Tibial artery (tissue), 4 donors: ENCODE measurements around the gene EPG5.

ENCODE experiments used
- DNase-seq, 2 donors: peaks; one replicate each; pipeline ENCODE4 v3.0.0-alpha.2; 2019
- H3K27ac ChIP-seq, 2 donors: fragments of 200-600 bp; sonication (generic) in 1 of 2; 1 replicate in 1 of 2; 2 replicates in 1 of 2; pipeline ENCODE4 v1.5.1; 2018 to 2019; ENCODE audit warnings: mild to moderate bottlenecking in 1 of 2
- H3K27me3 ChIP-seq, 2 donors: fragments of 200-600 bp; sonication (generic) in 1 of 2; one replicate each; pipeline versions ENCODE4 v1.5.1 to v1.6.0; 2016 to 2019
- H3K36me3 ChIP-seq, 3 donors: fragments of 200-600 bp; sonication (generic) in 2 of 3; one replicate each; pipeline ENCODE4 v1.5.1; 2016 to 2019; ENCODE audit warnings: mild to moderate bottlenecking in 2 of 3
- H3K4me1 ChIP-seq, 4 donors: fragments of 200-600 bp; sonication (generic) in 2 of 4; 1 replicate in 3 of 4; 2 replicates in 1 of 4; pipeline ENCODE4 v1.5.1; 2016 to 2019
- H3K4me3 ChIP-seq, 2 donors: fragments of 200-600 bp; sonication (generic) in 1 of 2; 1 replicate in 1 of 2; 2 replicates in 1 of 2; pipeline ENCODE4 v1.5.1; 2018 to 2019; ENCODE audit warnings: mild to moderate bottlenecking in 2 of 2
- H3K9me3 ChIP-seq, 3 donors: fragments of 200-600 bp; sonication (generic) in 1 of 3; one replicate each; pipeline ENCODE4 v1.5.1; 2016 to 2019
- intact Hi-C: fragments of 100-400 bp; cut with DNase I; formaldehyde crosslinking; loops from one replicate; pipeline ENCODE4 v1.15.0; 2023; ENCODE audit warnings: low total_unique reads
- TF ChIP-seq, protein P1 (sequence below), 2 experiments: fragments of 200-600 bp in 1 of 2; fragments of 450-650 bp in 1 of 2; IDR thresholded peaks; one replicate each; pipeline ENCODE4 v1.5.1; 2017 to 2019; ENCODE audit warnings: antibody characterized with exemption in 2 of 2, mild to moderate bottlenecking in 1 of 2, moderate library complexity in 1 of 2

EPG5 gene

DNA sequence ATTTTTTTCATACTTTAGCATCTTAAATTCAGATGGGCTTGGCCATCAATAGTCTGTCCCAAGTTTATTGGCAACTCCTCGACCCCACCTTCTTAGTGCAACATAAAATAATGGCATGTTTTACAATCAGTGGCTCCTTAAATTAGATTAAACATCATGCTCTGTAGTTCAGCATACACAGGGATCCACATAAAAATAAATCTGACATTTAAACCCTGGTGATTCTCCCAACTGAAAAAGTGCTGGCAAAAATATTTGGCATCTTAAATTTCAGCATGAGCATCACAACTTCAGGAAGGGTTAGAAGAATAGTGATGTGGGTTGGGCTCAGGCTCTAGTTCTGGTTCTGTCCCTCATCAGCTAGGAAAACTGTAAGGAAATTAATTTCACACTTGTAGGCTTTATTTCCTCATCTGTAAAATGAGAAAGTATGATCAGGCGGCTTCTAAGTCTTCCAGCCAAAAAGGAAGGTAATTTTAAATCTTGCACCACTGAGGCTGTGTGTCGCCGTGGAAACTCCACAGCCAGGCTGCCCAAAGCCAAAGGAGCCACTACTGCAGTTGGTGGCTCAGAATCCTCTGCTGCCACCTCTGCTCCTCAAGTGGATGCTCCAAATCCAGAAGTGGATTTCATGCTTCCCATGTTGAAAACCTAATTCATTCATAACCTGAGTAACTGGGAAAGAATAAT is 17.6 kb upstream of the EPG5 start:
- TF ChIP-seq, protein P1, sequence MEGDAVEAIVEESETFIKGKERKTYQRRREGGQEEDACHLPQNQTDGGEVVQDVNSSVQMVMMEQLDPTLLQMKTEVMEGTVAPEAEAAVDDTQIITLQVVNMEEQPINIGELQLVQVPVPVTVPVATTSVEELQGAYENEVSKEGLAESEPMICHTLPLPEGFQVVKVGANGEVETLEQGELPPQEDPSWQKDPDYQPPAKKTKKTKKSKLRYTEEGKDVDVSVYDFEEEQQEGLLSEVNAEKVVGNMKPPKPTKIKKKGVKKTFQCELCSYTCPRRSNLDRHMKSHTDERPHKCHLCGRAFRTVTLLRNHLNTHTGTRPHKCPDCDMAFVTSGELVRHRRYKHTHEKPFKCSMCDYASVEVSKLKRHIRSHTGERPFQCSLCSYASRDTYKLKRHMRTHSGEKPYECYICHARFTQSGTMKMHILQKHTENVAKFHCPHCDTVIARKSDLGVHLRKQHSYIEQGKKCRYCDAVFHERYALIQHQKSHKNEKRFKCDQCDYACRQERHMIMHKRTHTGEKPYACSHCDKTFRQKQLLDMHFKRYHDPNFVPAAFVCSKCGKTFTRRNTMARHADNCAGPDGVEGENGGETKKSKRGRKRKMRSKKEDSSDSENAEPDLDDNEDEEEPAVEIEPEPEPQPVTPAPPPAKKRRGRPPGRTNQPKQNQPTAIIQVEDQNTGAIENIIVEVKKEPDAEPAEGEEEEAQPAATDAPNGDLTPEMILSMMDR (IDR thresholded peaks at IDR 0.05), result no peak
- DNase-seq, result no peak
- Histone ChIP-seq H3K9me3 (no peaks in the 10 kb centered on the region), H3K4me1 (no peaks in the 10 kb centered on the region), H3K27ac (no peak overlapping the region), H3K4me3 (no peak overlapping the region), H3K27me3 (no peaks in the 10 kb centered on the region), H3K36me3 (peaks cover 0 to 18% (median 10%) of the 10 kb centered on the region in 3 donors)
- intact Hi-C loops, result no loop called here

DNA sequence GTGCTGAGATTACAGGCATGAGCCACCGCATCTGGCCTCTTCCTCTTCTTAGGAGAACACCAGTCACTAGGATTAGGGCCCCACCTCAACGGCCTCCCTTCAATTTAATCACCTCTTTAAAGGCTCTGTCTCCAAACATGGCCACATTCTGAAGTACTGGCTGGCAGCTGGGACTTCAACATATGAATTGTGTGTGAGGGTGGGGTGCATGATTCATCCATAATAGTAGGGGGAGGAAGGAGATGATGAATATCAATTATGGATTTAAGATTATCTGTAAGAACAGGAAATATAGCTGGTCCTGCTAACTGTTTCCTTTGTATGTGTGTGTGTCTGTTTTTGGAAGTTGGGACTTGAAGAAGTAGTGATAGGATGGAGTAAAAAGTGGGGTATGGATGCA is 14.7 kb upstream of the EPG5 start:
- H3K4me3 ChIP-seq, result no peak overlapping the region
- no peak overlapping the region for H3K27ac ChIP-seq
- H3K4me1 ChIP-seq, result no peaks in the 10 kb centered on the region
- TF ChIP-seq, protein P1 (IDR thresholded peaks at IDR 0.05), result no peak
- no peaks in the 10 kb centered on the region for H3K36me3 ChIP-seq
- no peak for DNase-seq
- no peaks in the 10 kb centered on the region for H3K9me3 ChIP-seq
- no peaks in the 10 kb centered on the region for H3K27me3 ChIP-seq
- intact Hi-C loops, result no loop called here

DNA sequence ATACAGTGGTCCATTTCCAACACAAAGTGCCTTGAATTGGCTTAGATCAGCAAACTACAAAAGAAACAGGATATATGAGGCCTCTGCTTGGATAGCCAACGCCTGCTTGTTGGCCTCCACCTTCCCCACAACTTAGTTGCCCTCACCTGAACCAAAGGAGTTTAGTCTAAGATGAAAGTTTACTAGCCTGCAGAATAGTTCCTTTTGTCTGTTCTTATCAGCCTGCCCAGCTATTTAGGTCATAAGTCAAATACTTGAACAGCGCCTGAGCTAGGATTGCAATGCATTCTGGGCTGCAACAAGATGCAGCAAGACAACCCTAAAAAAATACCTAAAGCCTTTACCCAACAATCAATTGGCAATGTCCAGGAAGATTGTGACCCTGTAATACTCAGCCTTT is 13.1 kb upstream of the EPG5 start:
- intact Hi-C loops, result no loop called here
- Histone ChIP-seq H3K9me3 (no peaks in the 10 kb centered on the region), H3K27ac (no peak overlapping the region), H3K4me1 (no peaks in the 10 kb centered on the region), H3K36me3 (no peaks in the 10 kb centered on the region), H3K4me3 (no peak overlapping the region), H3K27me3 (no peaks in the 10 kb centered on the region)
- TF ChIP-seq, protein P1 (IDR thresholded peaks at IDR 0.05), result no peak
- DNase-seq, result no peak

DNA sequence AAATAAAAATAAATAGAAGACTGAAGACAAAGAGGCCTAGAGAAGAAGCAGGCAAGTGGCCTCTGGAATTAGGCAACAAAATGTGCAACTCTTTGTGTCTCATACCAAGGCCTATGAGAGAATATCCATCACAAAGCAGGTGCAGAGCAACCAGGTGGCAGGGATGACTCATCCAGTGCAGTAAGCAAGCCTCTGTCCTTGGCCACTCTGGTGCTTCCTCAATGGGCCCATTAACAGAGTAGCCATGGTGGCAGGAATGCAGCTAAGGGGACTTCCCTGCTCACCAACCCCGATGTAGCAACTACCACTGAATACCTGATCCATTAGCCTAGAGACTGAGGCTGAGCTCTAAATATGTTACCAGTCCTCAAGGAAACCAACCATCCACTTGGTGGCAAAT is 11.0 kb upstream of the EPG5 start:
- Histone ChIP-seq H3K4me1 (no peaks in the 10 kb centered on the region), H3K27ac (no peak overlapping the region), H3K9me3 (no peaks in the 10 kb centered on the region), H3K27me3 (no peaks in the 10 kb centered on the region), H3K4me3 (no peak overlapping the region), H3K36me3 (no peaks in the 10 kb centered on the region)
- TF ChIP-seq, protein P1 (IDR thresholded peaks at IDR 0.05), result no peak
- no peak for DNase-seq
- intact Hi-C loops, result loop anchor here (10.0 kb wide), 1 partner anchor 293 kb away; no protein-coding TSS in a partner anchor

DNA sequence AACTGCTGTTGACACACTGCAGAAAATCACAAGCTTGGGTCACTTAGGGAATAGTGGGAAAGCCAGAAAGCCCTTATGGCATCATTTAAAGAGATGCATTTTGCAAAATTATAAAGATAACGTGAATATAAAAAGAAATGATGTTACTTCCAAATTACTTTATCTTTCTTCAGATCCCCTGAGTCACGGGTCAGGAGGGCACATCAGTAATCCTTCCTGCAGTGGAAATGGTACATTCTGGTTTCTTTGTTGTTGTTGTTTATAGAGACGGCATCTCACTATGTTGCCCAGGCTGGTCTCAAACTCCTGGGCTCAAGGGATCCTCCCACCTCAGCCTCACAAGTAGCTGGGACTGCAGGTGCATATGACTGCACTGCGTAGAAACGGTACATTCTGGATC is 9.8 kb upstream of the EPG5 start:
- no peaks in the 10 kb centered on the region for H3K4me1 ChIP-seq
- no peaks in the 10 kb centered on the region for H3K9me3 ChIP-seq
- DNase-seq, result no peak
- no peaks in the 10 kb centered on the region for H3K36me3 ChIP-seq
- intact Hi-C loops, result loop anchor here (10.0 kb wide), 1 partner anchor 292 kb away; no protein-coding TSS in a partner anchor
- no peak overlapping the region for H3K4me3 ChIP-seq
- no peak overlapping the region for H3K27ac ChIP-seq
- H3K27me3 ChIP-seq, result no peaks in the 10 kb centered on the region
- TF ChIP-seq, protein P1 (IDR thresholded peaks at IDR 0.05), result no peak
